Measurements from ENCODE around the gene JUN. TPM values are rescaled to one million over a fixed set of nuclear protein-coding genes. Genes with fewer than 3 reads are reported as not detected.
A peak's percentile ranks its signal among the peaks of the same experiment; 100 is the strongest.

JUN gene
- total and polyA plus RNA-seq, 2 experiments from 2014 or later = 23.3 to 28.5 TPM

DNA sequence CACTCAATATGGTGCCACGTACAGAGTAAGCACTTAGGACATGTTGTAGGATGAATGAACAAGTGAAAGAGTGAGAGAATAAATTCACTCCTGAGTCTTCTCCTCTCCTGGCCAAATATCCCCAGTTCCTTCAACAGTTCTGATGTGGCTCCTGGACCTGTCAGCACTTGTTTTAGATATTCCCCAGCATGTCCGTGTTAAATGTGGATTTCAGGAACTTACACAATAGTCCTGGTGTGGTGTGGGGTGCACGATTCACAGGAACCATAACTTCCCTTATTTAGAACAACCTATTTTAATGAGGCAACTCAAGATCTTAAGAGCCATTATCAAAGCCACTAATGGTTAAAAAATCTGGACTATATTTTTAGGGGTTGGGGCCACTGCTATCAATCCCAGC is 45.0 kb downstream of the JUN start:
- no peak overlapping the region for H3K4me3 Mint-ChIP-seq
- no peak for ATAC-seq
- Histone ChIP-seq H3K4me2 (no peak overlapping the region), H3K36me3 (ENCODE audit: insufficient read depth) (no peaks in the 10 kb centered on the region; the same call in 1 of the 2 replicates), H3K4me3 (no peak overlapping the region), H3K4me1 (ENCODE audit: insufficient read depth) (no peaks in the 10 kb centered on the region), H3K79me2 (replicated peaks; ENCODE audit: insufficient read depth) (no peaks in the 10 kb centered on the region), H3K27me3 (ENCODE audit: insufficient read depth) (no peaks in the 10 kb centered on the region), H3K9me2 (ENCODE audit: insufficient read depth) (no peaks in the 10 kb centered on the region), H4K20me1 (replicated peaks; ENCODE audit: insufficient read depth) (no peaks in the 10 kb centered on the region), H3F3A (replicated peaks; ENCODE audit: low read depth) (no peaks in the 10 kb centered on the region), H2AFZ (peak overlapping the region; percentile 56), H3K27ac (ENCODE audit: low read depth) (no peak overlapping the region)
- peaks cover 1% of the 10 kb centered on the region for H3K27me3 Mint-ChIP-seq (ENCODE audit: insufficient read depth, low read depth, poor library complexity)
- H3K36me3 Mint-ChIP-seq (ENCODE audit: low read depth) = no peaks in the 10 kb centered on the region
- H3K9me3 Mint-ChIP-seq = peaks cover 5% of the 10 kb centered on the region; the same call in 2 of the 3 replicates
- no peak for DNase-seq (ENCODE audit: low spot score)
- no peak overlapping the region for H3K27ac Mint-ChIP-seq
- TF ChIP-seq JUNB (IDR thresholded peaks at IDR 0.05; ENCODE audit: unreplicated experiment) (no peak), ZNF114 (CRISPR knock-in tag; IDR thresholded peaks at IDR 0.05) (no peak), CREB1 (CRISPR knock-in tag; IDR thresholded peaks at IDR 0.05; ENCODE audit: low read depth) (no peak), POLR2AphosphoS5 (IDR thresholded peaks at IDR 0.05; ENCODE audit: low read depth) (no peak), EZH2 (IDR thresholded peaks at IDR 0.05; ENCODE audit: low read depth, unreplicated experiment) (no peak), EZH2phosphoT487 (IDR thresholded peaks at IDR 0.05; ENCODE audit: unreplicated experiment) (no peak), ZNF331 (CRISPR knock-in tag; IDR thresholded peaks at IDR 0.05; ENCODE audit: low read depth) (no peak), NANOG (IDR thresholded peaks at IDR 0.05; ENCODE audit: borderline replicate concordance) (no peak), STAT1 (IDR thresholded peaks at IDR 0.05; ENCODE audit: unreplicated experiment) (no peak)
- TF ChIP-seq, protein P1, sequence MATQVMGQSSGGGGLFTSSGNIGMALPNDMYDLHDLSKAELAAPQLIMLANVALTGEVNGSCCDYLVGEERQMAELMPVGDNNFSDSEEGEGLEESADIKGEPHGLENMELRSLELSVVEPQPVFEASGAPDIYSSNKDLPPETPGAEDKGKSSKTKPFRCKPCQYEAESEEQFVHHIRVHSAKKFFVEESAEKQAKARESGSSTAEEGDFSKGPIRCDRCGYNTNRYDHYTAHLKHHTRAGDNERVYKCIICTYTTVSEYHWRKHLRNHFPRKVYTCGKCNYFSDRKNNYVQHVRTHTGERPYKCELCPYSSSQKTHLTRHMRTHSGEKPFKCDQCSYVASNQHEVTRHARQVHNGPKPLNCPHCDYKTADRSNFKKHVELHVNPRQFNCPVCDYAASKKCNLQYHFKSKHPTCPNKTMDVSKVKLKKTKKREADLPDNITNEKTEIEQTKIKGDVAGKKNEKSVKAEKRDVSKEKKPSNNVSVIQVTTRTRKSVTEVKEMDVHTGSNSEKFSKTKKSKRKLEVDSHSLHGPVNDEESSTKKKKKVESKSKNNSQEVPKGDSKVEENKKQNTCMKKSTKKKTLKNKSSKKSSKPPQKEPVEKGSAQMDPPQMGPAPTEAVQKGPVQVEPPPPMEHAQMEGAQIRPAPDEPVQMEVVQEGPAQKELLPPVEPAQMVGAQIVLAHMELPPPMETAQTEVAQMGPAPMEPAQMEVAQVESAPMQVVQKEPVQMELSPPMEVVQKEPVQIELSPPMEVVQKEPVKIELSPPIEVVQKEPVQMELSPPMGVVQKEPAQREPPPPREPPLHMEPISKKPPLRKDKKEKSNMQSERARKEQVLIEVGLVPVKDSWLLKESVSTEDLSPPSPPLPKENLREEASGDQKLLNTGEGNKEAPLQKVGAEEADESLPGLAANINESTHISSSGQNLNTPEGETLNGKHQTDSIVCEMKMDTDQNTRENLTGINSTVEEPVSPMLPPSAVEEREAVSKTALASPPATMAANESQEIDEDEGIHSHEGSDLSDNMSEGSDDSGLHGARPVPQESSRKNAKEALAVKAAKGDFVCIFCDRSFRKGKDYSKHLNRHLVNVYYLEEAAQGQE (IDR thresholded peaks at IDR 0.05; ENCODE audit: unreplicated experiment) = no peak
- TF ChIP-seq, protein P2, sequence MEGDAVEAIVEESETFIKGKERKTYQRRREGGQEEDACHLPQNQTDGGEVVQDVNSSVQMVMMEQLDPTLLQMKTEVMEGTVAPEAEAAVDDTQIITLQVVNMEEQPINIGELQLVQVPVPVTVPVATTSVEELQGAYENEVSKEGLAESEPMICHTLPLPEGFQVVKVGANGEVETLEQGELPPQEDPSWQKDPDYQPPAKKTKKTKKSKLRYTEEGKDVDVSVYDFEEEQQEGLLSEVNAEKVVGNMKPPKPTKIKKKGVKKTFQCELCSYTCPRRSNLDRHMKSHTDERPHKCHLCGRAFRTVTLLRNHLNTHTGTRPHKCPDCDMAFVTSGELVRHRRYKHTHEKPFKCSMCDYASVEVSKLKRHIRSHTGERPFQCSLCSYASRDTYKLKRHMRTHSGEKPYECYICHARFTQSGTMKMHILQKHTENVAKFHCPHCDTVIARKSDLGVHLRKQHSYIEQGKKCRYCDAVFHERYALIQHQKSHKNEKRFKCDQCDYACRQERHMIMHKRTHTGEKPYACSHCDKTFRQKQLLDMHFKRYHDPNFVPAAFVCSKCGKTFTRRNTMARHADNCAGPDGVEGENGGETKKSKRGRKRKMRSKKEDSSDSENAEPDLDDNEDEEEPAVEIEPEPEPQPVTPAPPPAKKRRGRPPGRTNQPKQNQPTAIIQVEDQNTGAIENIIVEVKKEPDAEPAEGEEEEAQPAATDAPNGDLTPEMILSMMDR (conservative IDR thresholded peaks at IDR 0.05; ENCODE audit: low read depth in 2 of 2) = no peak
- TF ChIP-seq, protein P3, sequence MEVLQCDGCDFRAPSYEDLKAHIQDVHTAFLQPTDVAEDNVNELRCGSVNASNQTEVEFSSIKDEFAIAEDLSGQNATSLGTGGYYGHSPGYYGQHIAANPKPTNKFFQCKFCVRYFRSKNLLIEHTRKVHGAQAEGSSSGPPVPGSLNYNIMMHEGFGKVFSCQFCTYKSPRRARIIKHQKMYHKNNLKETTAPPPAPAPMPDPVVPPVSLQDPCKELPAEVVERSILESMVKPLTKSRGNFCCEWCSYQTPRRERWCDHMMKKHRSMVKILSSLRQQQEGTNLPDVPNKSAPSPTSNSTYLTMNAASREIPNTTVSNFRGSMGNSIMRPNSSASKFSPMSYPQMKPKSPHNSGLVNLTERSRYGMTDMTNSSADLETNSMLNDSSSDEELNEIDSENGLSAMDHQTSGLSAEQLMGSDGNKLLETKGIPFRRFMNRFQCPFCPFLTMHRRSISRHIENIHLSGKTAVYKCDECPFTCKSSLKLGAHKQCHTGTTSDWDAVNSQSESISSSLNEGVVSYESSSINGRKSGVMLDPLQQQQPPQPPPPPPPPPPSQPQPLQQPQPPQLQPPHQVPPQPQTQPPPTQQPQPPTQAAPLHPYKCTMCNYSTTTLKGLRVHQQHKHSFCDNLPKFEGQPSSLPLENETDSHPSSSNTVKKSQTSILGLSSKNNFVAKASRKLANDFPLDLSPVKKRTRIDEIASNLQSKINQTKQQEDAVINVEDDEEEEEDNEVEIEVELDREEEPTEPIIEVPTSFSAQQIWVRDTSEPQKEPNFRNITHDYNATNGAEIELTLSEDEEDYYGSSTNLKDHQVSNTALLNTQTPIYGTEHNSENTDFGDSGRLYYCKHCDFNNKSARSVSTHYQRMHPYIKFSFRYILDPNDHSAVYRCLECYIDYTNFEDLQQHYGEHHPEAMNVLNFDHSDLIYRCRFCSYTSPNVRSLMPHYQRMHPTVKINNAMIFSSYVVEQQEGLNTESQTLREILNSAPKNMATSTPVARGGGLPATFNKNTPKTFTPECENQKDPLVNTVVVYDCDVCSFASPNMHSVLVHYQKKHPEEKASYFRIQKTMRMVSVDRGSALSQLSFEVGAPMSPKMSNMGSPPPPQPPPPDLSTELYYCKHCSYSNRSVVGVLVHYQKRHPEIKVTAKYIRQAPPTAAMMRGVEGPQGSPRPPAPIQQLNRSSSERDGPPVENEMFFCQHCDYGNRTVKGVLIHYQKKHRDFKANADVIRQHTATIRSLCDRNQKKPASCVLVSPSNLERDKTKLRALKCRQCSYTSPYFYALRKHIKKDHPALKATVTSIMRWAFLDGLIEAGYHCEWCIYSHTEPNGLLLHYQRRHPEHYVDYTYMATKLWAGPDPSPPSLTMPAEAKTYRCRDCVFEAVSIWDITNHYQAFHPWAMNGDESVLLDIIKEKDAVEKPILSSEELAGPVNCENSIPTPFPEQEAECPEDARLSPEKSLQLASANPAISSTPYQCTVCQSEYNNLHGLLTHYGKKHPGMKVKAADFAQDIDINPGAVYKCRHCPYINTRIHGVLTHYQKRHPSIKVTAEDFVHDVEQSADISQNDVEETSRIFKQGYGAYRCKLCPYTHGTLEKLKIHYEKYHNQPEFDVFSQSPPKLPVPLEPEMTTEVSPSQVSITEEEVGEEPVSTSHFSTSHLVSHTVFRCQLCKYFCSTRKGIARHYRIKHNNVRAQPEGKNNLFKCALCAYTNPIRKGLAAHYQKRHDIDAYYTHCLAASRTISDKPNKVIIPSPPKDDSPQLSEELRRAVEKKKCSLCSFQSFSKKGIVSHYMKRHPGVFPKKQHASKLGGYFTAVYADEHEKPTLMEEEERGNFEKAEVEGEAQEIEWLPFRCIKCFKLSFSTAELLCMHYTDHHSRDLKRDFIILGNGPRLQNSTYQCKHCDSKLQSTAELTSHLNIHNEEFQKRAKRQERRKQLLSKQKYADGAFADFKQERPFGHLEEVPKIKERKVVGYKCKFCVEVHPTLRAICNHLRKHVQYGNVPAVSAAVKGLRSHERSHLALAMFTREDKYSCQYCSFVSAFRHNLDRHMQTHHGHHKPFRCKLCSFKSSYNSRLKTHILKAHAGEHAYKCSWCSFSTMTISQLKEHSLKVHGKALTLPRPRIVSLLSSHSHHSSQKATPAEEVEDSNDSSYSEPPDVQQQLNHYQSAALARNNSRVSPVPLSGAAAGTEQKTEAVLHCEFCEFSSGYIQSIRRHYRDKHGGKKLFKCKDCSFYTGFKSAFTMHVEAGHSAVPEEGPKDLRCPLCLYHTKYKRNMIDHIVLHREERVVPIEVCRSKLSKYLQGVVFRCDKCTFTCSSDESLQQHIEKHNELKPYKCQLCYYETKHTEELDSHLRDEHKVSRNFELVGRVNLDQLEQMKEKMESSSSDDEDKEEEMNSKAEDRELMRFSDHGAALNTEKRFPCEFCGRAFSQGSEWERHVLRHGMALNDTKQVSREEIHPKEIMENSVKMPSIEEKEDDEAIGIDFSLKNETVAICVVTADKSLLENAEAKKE (CRISPR knock-in tag; IDR thresholded peaks at IDR 0.05) = no peak
- TF ChIP-seq, protein P4, sequence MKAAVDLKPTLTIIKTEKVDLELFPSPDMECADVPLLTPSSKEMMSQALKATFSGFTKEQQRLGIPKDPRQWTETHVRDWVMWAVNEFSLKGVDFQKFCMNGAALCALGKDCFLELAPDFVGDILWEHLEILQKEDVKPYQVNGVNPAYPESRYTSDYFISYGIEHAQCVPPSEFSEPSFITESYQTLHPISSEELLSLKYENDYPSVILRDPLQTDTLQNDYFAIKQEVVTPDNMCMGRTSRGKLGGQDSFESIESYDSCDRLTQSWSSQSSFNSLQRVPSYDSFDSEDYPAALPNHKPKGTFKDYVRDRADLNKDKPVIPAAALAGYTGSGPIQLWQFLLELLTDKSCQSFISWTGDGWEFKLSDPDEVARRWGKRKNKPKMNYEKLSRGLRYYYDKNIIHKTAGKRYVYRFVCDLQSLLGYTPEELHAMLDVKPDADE (IDR thresholded peaks at IDR 0.05) = no peak
- H3K4me1 Mint-ChIP-seq = 0 out of 3 replicates have a peak, but pooled peaks cover 3% of the 10 kb centered on the region

All from GM23338 (cell line).